ENCODE results near the gene RAB7B.

RAB7B gene

DNA sequence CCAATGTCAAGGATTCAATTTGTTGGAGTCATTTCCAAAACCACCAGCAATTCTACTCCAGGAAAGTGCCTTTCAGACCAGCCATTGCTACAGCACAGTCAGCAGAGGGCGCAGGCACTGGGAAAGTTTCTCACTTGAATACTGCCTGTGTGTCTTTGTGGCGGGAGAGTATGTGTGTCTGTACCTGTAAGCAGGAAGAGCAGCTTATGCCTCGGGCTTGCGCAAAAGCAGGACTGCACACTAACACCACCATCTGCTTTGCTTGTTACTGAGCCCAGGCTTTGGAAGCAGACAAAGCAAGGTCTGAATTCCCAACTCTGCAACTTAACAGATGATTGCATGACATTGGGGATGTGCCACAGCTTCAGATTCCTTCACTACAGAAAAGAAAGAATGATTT lies 27.5 kb upstream of the RAB7B start:
- TF ChIP-seq TAF1 (IDR thresholded peaks at IDR 0.05; ENCODE audit: borderline replicate concordance, insufficient read depth, low read length): no peak
- no peak for TF ChIP-seq POLR2AphosphoS5 (IDR thresholded peaks at IDR 0.05; ENCODE audit: low read depth, low read length)
- no peak for TF ChIP-seq FOXP2 (optimal IDR thresholded peaks at IDR 0.05; ENCODE audit: borderline replicate concordance, extremely low read depth, extremely low read length, insufficient read depth)
- TF ChIP-seq REST (IDR thresholded peaks at IDR 0.05; ENCODE audit: insufficient read depth in 1 of 2, low read depth in 2 of 2, low read length in 2 of 2): no peak
- no peak for TF ChIP-seq SIN3A (IDR thresholded peaks at IDR 0.05; ENCODE audit: borderline replicate concordance, insufficient read depth, low read length)

GRCh38 chr1:206030191-206030590 lies 27.0 kb upstream of the RAB7B start:
- no peak for TF ChIP-seq FOXP2 (optimal IDR thresholded peaks at IDR 0.05; ENCODE audit: borderline replicate concordance, extremely low read depth, extremely low read length, insufficient read depth)
- no peak for TF ChIP-seq REST (IDR thresholded peaks at IDR 0.05; ENCODE audit: insufficient read depth in 1 of 2, low read depth in 2 of 2, low read length in 2 of 2)
- TF ChIP-seq TAF1 (IDR thresholded peaks at IDR 0.05; ENCODE audit: borderline replicate concordance, insufficient read depth, low read length): no peak
- TF ChIP-seq POLR2AphosphoS5 (IDR thresholded peaks at IDR 0.05; ENCODE audit: low read depth, low read length): no peak
- no peak for TF ChIP-seq SIN3A (IDR thresholded peaks at IDR 0.05; ENCODE audit: borderline replicate concordance, insufficient read depth, low read length)

GRCh38 chr1:206029484-206029883 lies 26.3 kb upstream of the RAB7B start:
- TF ChIP-seq FOXP2 (optimal IDR thresholded peaks at IDR 0.05; ENCODE audit: borderline replicate concordance, extremely low read depth, extremely low read length, insufficient read depth): no peak
- TF ChIP-seq TAF1 (IDR thresholded peaks at IDR 0.05; ENCODE audit: borderline replicate concordance, insufficient read depth, low read length): no peak
- no peak for TF ChIP-seq SIN3A (IDR thresholded peaks at IDR 0.05; ENCODE audit: borderline replicate concordance, insufficient read depth, low read length)
- TF ChIP-seq POLR2AphosphoS5 (IDR thresholded peaks at IDR 0.05; ENCODE audit: low read depth, low read length): no peak
- no peak for TF ChIP-seq REST (IDR thresholded peaks at IDR 0.05; ENCODE audit: insufficient read depth in 1 of 2, low read depth in 2 of 2, low read length in 2 of 2)

- TF ChIP-seq SIN3A (IDR thresholded peaks at IDR 0.05; ENCODE audit: borderline replicate concordance, insufficient read depth, low read length): no peak
- TF ChIP-seq REST (IDR thresholded peaks at IDR 0.05; ENCODE audit: insufficient read depth in 1 of 2, low read depth in 2 of 2, low read length in 2 of 2): no peak
- TF ChIP-seq TAF1 (IDR thresholded peaks at IDR 0.05; ENCODE audit: borderline replicate concordance, insufficient read depth, low read length): no peak
- no peak for TF ChIP-seq POLR2AphosphoS5 (IDR thresholded peaks at IDR 0.05; ENCODE audit: low read depth, low read length)
- TF ChIP-seq FOXP2 (optimal IDR thresholded peaks at IDR 0.05; ENCODE audit: borderline replicate concordance, extremely low read depth, extremely low read length, insufficient read depth): no peak
Measured at GRCh38 chr1:206025283-206025820, 22.2 kb upstream of the RAB7B start.

GRCh38 chr1:206023695-206024094 lies 20.5 kb upstream of the RAB7B start, which contains the start of gene CTSE:
CTSE (minus strand) TSS chr1:206023895; CDS start chr1:206023791, 104 bp downstream.
- TF ChIP-seq POLR2AphosphoS5 (IDR thresholded peaks at IDR 0.05; ENCODE audit: low read depth, low read length): no peak
- no peak for TF ChIP-seq FOXP2 (optimal IDR thresholded peaks at IDR 0.05; ENCODE audit: borderline replicate concordance, extremely low read depth, extremely low read length, insufficient read depth)
- TF ChIP-seq TAF1 (IDR thresholded peaks at IDR 0.05; ENCODE audit: borderline replicate concordance, insufficient read depth, low read length): no peak
- no peak for TF ChIP-seq REST (IDR thresholded peaks at IDR 0.05; ENCODE audit: insufficient read depth in 1 of 2, low read depth in 2 of 2, low read length in 2 of 2)
- TF ChIP-seq SIN3A (IDR thresholded peaks at IDR 0.05; ENCODE audit: borderline replicate concordance, insufficient read depth, low read length): no peak
